8988T (cell line): ENCODE results near the gene SLC2A13.
"Not testable (repeated sequence)": the region's sequence is repeated elsewhere in the genome, so short reads cannot be mapped to it uniquely, and the experiment has no call there.

Experiments used
- DNase-seq: peaks from one replicate; pipeline ENCODE4 v3.0.0; 2011

Gene SLC2A13

DNA sequence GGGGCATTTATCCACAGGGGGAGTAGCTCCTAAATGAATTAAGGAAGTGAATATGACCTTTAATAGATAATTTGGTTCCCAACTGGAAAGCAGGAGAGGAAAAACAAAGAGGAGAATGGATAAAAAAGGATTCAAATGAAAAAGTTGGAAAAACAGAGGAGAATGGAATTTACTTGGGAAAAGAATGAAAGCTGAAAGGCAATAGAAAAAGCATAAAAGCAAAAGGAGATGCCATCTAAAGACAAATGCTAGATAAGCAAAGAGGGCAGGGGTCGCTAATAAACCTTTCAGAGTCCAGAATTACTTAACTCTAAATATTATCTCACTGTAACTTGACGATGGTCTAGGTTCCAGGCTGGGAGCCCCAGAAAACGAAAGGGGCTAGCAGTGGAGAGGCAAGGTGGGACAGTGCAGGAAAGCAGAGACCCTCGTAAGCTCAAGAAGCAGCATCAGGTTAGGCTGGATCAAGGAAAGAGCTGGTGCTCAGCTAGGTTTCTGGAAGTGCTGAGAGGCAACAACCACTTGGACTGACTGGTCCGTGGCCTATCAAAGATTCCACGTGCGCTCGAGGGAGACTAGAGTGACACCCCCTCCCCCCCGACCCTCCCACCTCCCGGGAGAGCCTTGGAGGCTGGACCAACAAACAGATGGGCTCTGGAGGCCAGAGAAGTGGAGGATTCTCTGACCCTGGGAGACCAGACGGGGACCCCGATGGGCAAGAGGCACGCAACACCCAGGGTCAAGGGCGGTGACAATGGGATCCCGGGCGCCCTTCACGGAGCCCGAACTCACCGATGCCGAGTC, 1.2 kb downstream of the SLC2A13 start:
- peak; percentile 25 for DNase-seq

DNA sequence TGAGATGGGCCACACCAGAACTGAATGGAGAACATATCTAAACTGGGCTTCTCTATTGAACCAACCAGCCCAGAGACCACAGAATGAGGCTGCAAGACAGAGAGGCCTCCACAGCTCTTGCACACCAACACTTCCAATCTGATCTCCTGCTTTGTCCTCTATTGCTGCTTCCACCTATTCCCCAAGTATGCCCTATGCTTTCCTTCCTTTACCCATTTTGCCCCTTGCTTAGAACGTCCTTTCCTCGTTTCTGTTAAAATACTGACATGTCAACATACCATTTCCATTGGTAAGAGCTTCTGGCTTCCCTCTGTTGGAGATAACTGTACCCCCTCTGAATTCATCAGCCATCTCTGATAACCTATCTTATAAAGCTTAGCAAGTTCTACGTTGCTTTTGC, 2.8 kb downstream of the SLC2A13 start:
- no peak for DNase-seq

DNA sequence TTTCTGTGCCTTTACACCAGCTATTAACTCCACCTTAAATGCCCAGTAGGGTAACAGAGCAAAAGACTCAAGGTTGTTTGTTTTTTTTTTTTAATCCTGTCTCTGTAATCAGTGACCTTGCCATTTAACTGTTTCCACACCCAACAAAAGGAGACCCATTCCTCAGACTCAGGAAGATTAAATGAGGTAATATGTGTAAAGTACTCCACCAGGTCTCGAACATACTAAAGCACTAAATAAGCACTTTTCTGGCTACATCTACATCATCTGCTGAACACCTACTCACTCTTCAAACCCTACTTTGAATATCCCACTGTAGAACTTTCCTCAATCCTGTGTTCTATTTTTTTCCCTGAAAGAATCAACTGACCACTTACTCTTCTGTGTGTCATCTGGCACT, 4.1 kb downstream of the SLC2A13 start:
- no peak for DNase-seq

DNA sequence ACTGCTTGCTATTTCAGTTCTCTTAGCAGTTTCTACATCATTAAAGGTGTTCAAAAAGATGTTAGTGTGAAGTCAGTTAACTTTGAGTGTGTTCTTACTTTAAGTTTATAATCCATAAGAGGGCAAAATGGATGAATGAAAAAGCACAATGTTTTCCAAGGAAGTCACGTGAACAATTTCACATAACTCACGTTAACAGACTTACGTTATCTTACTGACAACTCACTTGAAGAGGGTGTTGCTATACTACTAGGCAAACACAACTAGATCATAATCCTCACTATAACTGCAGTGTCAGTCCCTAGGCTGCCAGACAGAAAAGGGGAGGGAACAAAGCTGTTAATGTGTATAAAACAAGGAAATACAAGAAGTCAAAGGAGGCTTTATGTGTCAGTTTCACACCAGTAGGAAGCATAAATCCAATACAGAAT, 6.4 kb downstream of the SLC2A13 start:
- DNase-seq, result no peak

DNA sequence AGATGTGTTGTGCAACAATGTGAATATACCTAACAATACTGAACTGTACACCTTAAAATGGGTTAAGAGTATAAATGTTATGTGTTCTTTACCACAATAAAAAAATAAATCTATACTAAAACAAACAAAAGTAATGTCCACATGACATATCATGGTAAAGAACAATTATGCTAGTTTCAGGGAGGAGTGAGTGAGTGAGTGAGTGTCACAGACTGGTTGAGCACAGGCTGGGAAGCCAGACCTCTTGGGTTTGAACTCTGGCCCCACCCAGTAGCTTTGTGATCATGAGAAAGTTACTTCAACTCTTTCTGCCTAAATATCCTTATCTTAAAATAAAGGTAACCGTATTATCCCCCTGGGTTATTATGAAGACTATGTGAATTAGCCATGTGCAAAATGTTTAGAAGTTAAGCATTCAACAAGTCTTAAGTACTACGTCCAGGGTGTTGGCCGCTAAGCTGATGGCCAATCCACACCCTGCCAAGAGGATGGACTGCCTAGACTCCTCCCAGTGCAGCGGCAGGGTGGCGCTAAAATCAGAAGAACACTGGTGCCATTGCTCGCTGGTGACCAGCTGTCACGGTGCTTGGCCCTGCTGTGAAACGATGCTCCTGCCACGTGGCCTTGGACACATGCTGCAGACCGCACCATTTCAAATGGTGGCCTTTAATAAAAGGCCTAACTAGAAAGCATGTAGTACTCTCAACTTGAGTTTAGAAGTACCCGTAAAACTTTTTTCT, 7.3 kb downstream of the SLC2A13 start:
- no peak for DNase-seq

DNA sequence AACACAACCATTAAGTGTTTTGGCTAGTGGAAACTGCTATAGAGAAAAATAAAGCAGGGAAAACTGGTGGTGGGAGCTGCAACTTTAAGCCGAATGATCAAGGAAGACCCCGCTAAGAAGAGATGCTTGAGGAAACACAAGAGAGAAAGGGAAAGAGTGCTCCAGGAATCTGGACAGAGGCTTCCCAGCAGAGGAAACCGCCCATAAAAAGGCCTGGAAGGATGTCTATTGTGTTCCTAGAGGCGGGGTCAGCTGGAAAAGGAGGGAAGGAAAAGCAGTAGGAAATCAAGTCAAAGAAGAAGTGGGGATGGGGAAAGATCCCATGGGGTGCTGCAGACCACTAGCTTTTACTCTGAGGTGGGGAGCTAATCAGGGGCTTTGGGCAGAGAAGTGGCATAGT, 12.4 kb downstream of the SLC2A13 start:
- no peak for DNase-seq

DNA sequence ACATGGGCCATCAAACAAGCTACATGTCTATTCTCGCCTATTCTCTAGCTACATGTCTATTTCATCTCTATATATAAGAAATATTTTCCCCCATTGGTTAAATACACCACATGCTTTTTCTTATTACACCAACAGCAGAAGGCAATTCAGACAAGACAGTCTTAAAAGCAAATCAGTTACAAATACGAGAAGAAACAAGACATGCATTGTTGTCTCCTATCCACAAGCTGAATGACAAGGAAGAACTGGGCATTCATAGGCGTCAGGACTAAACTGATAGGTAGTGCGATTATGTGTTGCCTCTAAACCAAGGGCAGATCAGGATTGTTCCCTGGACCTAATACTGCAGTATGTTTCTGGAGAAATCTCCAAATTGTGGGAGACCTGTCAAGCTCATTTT, 19.4 kb downstream of the SLC2A13 start:
- DNase-seq, result no peak

DNA sequence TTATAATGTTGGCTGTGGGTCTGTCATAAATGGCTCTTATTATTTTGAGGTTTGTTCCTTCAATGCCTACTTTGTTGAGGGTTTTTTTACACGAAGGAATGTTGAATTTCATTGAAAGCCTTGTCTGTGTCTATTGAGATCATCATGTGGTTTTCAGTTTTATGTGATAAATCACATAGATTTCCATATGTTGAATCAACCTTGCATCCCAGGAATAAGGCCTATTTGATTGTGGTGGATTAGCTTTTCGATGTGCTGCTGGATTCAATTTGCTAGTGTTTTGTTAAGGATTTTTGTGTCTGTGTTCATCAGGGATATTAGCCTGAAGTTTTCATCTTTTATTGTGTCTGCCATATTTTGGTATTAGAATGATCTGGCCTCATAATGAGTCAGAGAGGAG, 27.6 kb downstream of the SLC2A13 start:
- DNase-seq, result no peak

DNA sequence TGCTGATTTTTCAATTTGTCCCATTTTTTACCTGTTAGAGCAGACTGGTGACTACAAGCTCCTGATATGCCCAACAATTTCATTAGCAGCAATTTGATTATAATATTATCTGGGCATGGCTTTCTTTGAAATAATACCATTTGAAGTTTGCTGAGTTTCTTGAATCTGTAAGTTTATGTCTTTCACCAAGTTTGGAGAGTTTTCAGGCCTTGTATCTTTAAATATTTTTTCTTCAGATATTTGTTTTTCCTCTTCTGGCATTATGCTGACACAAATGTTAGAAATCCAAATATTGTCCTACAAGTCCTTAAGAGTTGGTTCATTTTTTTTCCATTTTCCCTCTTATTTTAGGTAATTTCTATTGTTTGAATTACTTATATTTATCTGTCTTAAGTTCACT, 30.4 kb downstream of the SLC2A13 start:
- no peak for DNase-seq

DNA sequence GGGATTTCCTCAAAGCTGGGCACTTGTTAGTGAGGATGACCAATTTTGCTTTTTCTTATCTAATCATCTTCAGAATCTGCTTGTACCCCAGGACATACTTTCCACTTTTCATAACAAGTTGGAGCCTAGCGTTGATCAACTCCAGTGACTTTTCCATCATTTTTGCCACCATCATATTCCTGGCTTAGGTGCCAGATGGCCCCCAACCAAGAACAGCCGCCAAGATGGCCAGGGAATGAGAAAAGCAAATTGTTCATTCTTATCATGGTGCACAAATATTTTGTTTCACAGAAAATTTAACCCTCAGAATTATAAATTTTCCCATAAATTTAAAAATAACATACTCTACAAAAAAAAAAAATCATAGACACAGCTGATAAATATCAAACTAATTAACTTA, 37.5 kb downstream of the SLC2A13 start:
- DNase-seq, result no peak

DNA sequence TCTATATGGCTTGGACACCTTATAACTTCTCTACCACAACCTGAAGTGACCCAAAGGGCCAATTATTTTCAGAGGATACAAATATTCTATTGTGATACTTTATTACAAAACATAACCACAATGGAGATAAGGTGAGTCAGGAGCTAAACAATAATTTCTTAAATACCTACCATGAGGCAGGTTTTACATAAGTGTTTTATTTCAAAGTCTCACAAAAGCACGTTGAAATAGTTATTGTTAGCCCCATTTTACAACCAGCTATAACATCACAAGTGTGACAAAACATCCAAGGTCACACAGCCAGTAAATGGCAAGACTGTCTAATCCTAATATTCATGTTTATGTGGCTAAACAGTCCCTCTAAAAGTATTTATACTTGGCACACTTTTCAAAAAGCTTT, 40.2 kb downstream of the SLC2A13 start:
- DNase-seq, result no peak

DNA sequence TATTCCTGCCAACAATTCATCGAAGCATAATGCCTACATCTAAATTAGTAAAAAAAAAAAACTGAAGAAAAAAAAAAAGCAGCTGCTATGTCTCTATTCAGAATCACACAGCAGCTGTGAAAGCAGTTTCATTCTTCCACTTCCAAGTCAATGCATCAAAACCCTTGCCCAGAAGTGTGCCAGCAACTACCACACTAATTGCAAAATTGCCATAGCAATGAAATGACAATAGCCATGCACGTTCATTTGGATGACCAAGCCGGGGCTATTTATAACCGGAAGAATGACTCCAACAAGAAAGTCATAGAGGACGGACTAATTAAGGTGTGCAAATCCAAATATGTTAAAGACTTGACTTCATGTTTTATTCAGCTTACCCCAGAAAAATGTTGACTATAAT, 42.5 kb downstream of the SLC2A13 start:
- no peak for DNase-seq

DNA sequence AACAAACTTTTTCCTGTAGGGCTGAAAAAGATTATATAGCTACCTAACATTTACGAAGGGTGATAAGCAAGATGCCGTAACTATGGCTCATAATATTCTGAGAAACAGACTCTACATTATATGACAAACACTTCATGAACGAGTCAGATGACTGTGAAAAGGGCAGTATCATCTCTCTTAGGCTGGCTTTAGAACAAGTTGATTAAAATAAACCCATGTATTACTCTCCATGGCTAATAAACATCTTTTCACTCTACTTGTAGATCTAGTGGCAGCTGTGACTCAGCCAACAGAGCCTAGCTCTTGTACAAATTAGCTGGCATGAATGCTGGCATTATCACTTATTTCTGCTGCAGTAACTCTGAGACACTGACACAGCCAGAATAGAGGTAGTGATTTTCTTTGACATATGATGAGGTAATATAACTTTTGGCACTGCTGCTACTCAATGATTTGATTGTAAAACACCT, 47.1 kb downstream of the SLC2A13 start:
- DNase-seq, result no peak

DNA sequence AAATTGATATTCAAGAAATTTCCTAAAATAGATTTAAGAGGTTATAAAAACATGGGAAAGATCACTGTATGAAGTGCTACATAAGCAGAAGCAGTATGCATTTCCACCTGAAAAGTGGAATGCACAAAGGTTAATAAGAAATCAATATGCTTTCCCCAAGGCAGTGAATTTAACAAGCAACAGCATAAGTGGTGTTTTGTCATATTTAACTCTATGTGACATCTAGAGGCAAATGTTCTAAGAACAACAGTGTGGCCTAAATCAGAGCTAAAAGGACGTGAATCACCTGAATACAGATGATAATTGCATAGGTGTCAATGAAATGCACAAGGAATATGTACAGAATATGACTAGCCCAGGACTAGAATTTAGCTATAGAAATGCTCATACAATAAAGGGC, 49.5 kb downstream of the SLC2A13 start:
- no peak for DNase-seq

DNA sequence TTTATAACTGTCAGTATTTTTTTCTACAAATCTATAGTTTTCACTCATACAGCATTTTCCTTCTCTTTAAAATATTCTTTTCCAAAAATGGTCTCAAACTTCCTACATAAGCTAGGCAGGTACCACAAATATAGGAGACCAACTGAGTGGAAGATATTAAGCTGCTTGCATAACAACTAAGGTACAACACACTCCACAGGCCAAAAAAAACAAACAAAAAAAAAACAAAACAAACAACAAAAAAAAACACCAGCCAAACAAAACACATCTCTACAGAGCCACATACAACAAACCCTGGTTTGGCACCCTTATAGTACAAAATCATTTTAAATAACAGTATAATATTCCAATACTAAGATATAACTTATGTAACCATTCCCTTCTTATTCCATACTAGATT, 50.1 kb downstream of the SLC2A13 start:
- DNase-seq, result no peak

DNA sequence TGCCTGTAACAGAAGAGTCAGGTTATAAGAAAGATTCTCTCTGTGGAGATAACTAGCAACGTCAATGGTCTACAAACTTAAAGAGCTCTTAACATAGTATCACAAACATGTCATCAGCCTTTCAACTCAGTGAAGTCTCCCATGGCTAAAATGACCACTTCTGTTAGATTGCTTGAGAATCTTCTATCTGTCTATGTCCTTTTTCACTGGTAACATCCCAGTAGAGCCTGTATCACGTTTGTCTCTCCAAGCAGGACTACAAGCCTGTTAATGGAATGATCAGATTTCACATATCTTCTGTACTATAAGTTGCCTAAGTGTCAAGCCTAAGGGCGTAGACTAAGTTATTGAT, 50.7 kb downstream of the SLC2A13 start:
- no peak for DNase-seq

DNA sequence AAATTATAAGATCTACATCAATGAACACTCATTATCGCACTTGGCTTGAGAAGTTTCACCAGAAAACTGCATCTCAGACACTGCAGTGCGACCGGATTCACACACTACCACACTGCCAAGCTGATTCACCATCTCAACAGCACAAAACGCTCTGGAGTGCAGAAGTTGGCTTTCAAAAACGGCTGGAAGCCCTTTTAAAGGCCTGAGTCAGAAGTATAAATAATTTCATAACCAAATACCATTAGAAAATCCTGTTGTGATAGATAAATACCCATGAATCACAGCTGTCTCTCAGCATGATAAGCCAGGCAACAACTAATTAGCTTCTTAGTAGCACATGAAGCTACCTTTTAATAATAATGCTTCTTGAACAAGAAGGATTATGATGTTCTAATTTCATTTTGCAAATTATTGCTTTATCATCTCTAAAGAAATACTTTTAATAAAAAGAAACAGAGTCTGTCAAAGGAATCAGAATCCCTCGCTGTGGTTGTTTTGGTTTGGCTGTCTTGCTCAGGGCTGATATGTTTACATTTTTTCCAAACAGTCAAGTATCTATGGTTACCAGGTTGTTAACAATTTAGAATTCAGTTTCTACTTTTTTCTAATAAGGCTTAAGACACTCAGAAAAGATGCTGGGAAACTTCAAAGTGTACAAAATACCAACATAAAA, 51.2 kb downstream of the SLC2A13 start:
- no peak for DNase-seq

DNA sequence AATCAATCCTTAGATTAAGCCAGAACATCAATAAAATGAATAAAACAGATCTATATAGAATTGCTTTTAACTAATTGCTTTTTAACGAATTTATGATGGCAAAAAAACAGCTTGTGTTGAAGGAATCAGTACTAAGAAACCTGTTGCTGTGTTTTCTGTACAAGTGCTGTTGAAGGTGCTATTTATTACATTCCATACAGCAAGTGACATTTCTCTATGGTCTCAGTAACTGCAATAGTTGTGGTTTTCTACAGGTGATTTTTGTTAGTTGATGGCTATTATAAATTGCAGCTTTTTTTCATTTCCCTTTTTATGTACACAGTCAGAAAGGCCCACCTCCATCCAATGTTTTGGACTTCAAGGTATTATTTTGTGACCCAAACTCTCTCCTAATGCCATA, 56.6 kb downstream of the SLC2A13 start:
- no peak for DNase-seq

DNA sequence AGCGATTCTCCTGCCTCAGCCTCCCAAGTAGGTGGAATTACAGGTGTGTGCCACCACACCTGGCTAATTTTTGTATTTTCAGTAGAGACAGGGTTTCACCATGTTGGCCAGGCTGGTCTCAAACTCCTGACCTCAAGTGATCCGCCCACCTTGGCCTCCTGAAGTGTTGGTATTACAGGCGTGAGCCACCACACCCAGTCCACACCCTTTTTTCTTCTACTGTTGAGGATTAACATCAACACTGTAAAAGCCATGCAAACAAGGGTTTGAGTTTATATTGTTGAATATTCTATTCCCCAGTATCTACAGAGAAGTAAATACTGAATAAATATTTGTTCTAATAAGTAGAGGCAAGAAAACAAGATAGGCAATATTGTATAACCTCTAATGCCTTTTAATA, 58.9 kb downstream of the SLC2A13 start:
- DNase-seq, result not testable (repeated sequence)

DNA sequence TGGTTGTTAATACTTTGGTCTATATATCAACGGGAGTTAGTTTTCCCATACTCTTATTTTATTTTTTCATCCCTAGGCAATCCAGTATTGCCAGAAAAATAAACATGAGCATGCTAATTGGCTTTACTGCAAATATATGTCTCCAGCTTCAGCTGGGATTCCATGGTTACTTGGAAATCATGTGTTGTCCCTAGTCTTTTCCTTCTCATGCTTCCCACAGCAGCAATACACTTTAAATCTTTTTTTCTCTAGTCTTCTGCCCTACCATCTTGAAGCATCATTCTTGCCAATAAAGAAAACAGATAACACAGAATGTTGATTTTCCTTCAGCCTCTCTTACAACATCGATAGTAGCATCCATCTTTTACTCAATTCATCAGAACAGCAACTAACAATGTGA, 60.2 kb downstream of the SLC2A13 start:
- no peak for DNase-seq

DNA sequence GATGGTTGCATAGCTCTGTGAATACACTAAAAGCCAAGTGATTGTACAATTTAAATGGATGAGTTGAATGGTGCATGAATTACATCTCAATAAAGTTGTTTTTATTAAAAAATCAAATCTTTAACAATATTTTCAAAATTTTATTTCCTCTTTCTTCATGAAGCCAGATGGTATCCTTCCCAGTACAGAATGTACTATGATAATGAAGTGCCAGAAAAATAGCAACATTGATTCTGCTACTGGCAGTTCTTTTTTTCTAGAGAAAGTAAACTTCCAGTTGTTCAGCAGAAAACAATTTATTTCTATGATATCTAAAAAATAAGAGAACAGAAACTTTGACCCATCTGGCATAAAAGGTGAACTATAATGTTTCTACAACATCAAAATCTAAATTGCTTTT, 61.5 kb downstream of the SLC2A13 start:
- DNase-seq, result no peak

DNA sequence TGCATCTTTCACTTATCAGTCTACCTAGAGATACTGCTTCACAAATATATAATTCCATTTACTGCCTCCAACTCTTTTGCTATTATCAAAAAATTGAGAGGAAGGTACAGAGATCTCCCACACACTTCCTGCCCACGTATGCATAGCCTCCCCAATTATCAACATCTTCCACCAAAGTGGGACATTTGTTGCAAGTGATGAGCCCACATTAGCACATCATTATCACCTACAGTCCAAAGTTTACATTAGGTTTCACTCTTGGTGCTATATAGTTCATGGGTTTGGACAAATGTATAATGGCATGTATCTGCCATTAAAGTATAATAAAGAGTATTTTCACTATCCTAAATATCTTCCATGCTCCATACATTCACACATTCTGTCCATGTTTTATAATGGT, 66.3 kb downstream of the SLC2A13 start:
- DNase-seq, result no peak

DNA sequence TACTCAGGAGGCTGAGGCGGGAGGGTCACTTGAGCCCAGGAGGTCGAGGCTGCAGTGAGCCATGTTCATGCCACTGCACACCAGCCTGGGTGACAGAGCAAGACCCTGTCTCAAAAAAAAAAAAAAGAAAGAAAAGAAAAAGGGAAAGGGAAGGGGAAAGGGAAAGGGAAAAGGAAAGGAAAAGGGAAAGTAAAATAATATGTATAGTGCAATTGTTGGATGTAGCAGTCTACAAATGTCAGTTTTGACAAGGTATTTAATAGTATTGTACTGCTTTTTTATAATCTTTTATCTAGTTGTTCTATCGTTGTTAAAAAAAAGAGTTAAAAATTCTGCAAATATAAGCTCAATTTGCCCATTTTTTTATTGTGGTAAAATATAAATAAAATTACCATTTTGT, 67.3 kb downstream of the SLC2A13 start:
- DNase-seq, result no peak

DNA sequence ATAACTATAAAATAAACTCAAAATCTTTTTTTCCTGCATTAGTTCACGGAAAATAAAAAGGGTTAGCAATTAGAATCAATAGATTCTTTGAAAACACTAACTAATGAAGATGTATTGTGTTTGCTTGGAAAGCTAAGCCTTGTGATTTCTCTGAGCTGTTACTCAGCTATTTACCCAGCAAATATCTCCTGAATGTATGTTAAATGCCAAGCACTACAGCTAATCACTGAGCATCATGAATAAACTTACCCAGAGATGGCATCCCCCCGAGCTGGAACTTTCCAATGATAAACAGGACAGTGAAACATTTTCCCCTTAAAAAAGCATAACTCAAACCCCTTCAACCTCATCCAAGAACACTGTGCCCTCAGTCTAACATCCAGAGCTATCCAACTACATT, 71.2 kb downstream of the SLC2A13 start:
- DNase-seq, result no peak
